ENCODE results near the gene MDGA2.

- no peak for TF ChIP-seq ELF4 (IDR thresholded peaks at IDR 0.05)
- no peak for TF ChIP-seq ZNF384 (IDR thresholded peaks at IDR 0.05)
- TF ChIP-seq, protein P1, sequence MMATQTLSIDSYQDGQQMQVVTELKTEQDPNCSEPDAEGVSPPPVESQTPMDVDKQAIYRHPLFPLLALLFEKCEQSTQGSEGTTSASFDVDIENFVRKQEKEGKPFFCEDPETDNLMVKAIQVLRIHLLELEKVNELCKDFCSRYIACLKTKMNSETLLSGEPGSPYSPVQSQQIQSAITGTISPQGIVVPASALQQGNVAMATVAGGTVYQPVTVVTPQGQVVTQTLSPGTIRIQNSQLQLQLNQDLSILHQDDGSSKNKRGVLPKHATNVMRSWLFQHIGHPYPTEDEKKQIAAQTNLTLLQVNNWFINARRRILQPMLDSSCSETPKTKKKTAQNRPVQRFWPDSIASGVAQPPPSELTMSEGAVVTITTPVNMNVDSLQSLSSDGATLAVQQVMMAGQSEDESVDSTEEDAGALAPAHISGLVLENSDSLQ (IDR thresholded peaks at IDR 0.05): no peak
- no peak for TF ChIP-seq SP1 (IDR thresholded peaks at IDR 0.05)
- TF ChIP-seq TARDBP (IDR thresholded peaks at IDR 0.05): no peak
- TF ChIP-seq L3MBTL2 (conservative IDR thresholded peaks at IDR 0.05): no peak
- TF ChIP-seq NFRKB (IDR thresholded peaks at IDR 0.05): no peak
- no peak for TF ChIP-seq ARNT (IDR thresholded peaks at IDR 0.05)
- no peak for TF ChIP-seq FOXK2 (IDR thresholded peaks at IDR 0.05)
- TF ChIP-seq SUZ12 (IDR thresholded peaks at IDR 0.05): no peak
These were observed 348.1 kb downstream of the MDGA2 start for GRCh38 chr14:47327336-47327735.
